Effector memory CD4-positive, alpha-beta T cell (primary cell): Measurements from ENCODE around the gene NACC2.
A peak's percentile ranks its signal among the peaks of the same experiment; 100 is the strongest.

Experiments
- DNase-seq, 3 donors: peaks; one replicate each; pipeline ENCODE4 v3.0.0-alpha.2; 2020
- H3K27ac ChIP-seq: 2 replicates; pipeline ENCODE4 v1.7.0; 2013; ENCODE audit warnings: mild to moderate bottlenecking, low read length, moderate library complexity; ENCODE audit not compliant: insufficient read depth, poor library complexity, severe bottlenecking
- H3K27me3 ChIP-seq: replicated peaks from 2 replicates; pipeline ENCODE4 v1.7.0; 2013; ENCODE audit warnings: mild to moderate bottlenecking, low read length; ENCODE audit not compliant: insufficient read depth, control insufficient read depth, poor library complexity, severe bottlenecking
- H3K36me3 ChIP-seq: 2 replicates; pipeline ENCODE4 v1.7.0; 2013; ENCODE audit warnings: mild to moderate bottlenecking, low read length, moderate library complexity; ENCODE audit not compliant: control insufficient read depth, insufficient read depth
- H3K4me1 ChIP-seq: 2 replicates; pipeline ENCODE4 v1.7.0; 2013; ENCODE audit warnings: low read length, mild to moderate bottlenecking; ENCODE audit not compliant: control insufficient read depth, insufficient read depth, poor library complexity, severe bottlenecking
- H3K4me3 ChIP-seq: 2 replicates; pipeline ENCODE4 v1.7.0; 2013; ENCODE audit warnings: low read length, low read depth, mild to moderate bottlenecking; ENCODE audit not compliant: insufficient read depth, poor library complexity, severe bottlenecking
- H3K9me3 ChIP-seq: 2 replicates; pipeline ENCODE4 v1.7.0; 2013; ENCODE audit warnings: mild to moderate bottlenecking, low read length, moderate library complexity; ENCODE audit not compliant: control insufficient read depth

Gene NACC2

GRCh38 chr9:135979547-135980166 is 115.4 kb downstream of the NACC2 start:
- H3K27me3 ChIP-seq: no peaks in the 10 kb centered on the region
- peaks cover 20% of the 10 kb centered on the region for H3K4me1 ChIP-seq

DNA sequence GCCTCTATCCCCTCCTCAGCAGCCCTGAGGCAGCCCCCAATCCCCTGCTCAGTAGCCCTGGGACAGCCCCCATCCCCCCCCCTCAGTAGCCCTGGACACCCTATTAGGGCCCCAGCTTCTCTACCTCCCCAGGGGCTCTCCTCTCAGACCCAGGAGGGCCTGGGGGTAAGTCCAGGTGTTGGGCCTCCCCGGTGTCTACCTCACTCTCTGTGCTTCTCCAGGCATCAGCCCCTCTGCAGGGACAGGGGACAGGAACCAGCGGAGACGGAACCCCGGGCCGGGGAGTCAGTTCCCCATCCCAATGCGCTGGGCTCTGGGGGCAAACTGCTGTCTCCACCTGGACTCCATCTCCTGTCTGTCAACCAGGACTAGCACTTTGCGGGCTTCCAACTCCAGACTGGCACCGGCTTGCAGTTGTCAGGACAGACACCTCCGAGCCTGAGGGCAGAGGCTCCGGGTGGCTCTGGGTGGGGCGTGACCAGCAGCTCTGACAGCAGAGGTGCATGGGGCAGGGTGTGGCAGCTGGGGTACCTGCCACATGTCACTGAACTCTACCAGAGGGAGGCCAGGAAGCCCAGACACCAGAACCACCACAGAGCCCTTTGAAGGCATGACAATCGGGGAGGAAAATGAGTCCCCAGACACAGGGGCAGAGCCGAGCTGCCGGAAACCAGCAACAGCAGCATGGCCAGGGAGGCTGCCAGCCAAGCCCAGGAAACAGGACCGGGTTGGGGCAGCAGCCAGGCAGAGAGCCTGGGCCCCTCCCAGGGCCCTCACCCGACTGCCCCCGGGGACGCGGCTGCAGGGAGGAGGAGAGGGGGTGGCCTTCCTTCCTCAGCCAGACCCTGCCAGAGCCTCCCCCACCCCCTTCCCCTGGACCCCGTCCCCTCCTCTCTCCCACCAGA is 116.2 kb downstream of the NACC2 start:
- Histone ChIP-seq H3K27me3 (no peaks in the 10 kb centered on the region), H3K4me1 (peaks cover 20% of the 10 kb centered on the region), H3K27ac (no peak overlapping the region), H3K36me3 (no peaks in the 10 kb centered on the region), H3K9me3 (no peaks in the 10 kb centered on the region), H3K4me3 (no peak overlapping the region)
- DNase-seq: peak; percentile 28 to 51 (median 42)

More at GRCh38 chr9:135979547-135980166, 115.4 kb downstream of the NACC2 start:
- H3K9me3 ChIP-seq: no peaks in the 10 kb centered on the region
- H3K36me3 ChIP-seq: no peaks in the 10 kb centered on the region
- no peak overlapping the region for H3K27ac ChIP-seq
- no peak overlapping the region for H3K4me3 ChIP-seq
- no peak for DNase-seq

DNA sequence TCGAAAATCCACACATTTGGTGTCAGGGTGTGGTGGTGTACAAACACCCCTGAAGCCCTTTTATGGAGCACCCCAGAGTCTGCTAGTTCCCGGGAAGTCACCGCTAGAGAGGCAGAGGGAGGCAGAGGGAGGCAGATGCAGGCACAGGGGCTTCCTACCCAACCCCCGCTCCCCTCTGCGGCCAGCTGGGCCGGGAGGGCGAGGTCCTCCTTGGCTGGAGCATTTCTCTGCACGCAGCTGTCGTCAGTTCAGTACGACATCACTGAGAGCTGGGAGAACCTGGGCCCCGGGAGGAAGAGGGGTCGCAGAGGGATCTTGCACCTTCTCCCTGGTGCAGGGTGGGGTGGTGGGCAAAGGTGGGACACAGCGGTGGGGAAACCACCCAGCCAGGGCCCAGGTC is 118.1 kb downstream of the NACC2 start:
- peaks cover 20% of the 10 kb centered on the region for H3K4me1 ChIP-seq
- H3K27ac ChIP-seq: no peak overlapping the region
- no peaks in the 10 kb centered on the region for H3K36me3 ChIP-seq
- H3K4me3 ChIP-seq: no peak overlapping the region
- no peaks in the 10 kb centered on the region for H3K27me3 ChIP-seq
- no peaks in the 10 kb centered on the region for H3K9me3 ChIP-seq
- no peak for DNase-seq

- H3K27ac ChIP-seq: no peak overlapping the region
- DNase-seq: no peak
- no peaks in the 10 kb centered on the region for H3K36me3 ChIP-seq
- no peaks in the 10 kb centered on the region for H3K27me3 ChIP-seq
- no peak overlapping the region for H3K4me3 ChIP-seq
- H3K9me3 ChIP-seq: no peaks in the 10 kb centered on the region
- H3K4me1 ChIP-seq: peaks cover 20% of the 10 kb centered on the region
These were observed 118.6 kb downstream of the NACC2 start for GRCh38 chr9:135976531-135976930.

- H3K27me3 ChIP-seq: no peaks in the 10 kb centered on the region
- H3K36me3 ChIP-seq: no peaks in the 10 kb centered on the region
- H3K4me1 ChIP-seq: peaks cover 20% of the 10 kb centered on the region
- H3K9me3 ChIP-seq: no peaks in the 10 kb centered on the region
- no peak for DNase-seq
- no peak overlapping the region for H3K4me3 ChIP-seq
- H3K27ac ChIP-seq: no peak overlapping the region
These were observed 119.3 kb downstream of the NACC2 start for GRCh38 chr9:135975834-135976233.

DNA sequence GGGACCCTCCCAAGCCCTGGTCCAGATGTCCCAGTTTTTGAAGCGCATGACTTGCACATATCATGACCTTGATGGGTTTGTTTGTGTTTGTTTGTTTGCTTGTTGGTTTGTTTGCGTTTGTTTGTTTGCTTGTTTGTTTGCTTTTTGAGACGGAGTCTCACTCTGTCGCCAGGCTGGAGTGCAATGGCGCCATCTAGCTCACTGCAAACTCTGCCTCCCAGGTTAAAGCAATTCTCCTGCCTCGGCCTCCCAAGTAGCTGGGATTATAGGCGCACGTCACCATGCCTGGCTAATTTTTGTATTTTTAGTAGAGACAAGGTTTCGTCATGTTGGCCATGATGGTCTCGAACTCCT is 120.9 kb downstream of the NACC2 start:
- Histone ChIP-seq H3K9me3 (no peaks in the 10 kb centered on the region), H3K27me3 (no peaks in the 10 kb centered on the region), H3K27ac (no peak overlapping the region), H3K36me3 (no peaks in the 10 kb centered on the region), H3K4me1 (peaks cover 9% of the 10 kb centered on the region), H3K4me3 (no peak overlapping the region)
- no peak for DNase-seq

- Histone ChIP-seq H3K4me3 (no peak overlapping the region), H3K9me3 (no peaks in the 10 kb centered on the region), H3K36me3 (no peaks in the 10 kb centered on the region), H3K4me1 (peaks cover 3% of the 10 kb centered on the region), H3K27ac (no peak overlapping the region), H3K27me3 (no peaks in the 10 kb centered on the region)
- DNase-seq: no peak
These were observed 121.5 kb downstream of the NACC2 start for GRCh38 chr9:135973277-135974219.

GRCh38 chr9:135971892-135972291 is 123.2 kb downstream of the NACC2 start:
- Histone ChIP-seq H3K9me3 (no peaks in the 10 kb centered on the region), H3K27ac (no peak overlapping the region), H3K27me3 (no peaks in the 10 kb centered on the region), H3K36me3 (no peaks in the 10 kb centered on the region), H3K4me3 (no peak overlapping the region), H3K4me1 (peaks cover 6% of the 10 kb centered on the region)
- peak; percentile 23 to 42 (median 25) for DNase-seq

GRCh38 chr9:135971111-135971766 is 123.8 kb downstream of the NACC2 start:
- Histone ChIP-seq H3K4me3 (no peak overlapping the region), H3K4me1 (peaks cover 6% of the 10 kb centered on the region), H3K27ac (no peak overlapping the region), H3K9me3 (no peaks in the 10 kb centered on the region), H3K27me3 (no peaks in the 10 kb centered on the region), H3K36me3 (no peaks in the 10 kb centered on the region)
- no peak for DNase-seq
